NCI-H146 (cell line): ENCODE results near the gene VWA7.
A peak's percentile ranks its signal among the peaks of the same experiment; 100 is the strongest.
"Not testable (repeated sequence)": the region's sequence is repeated elsewhere in the genome, so short reads cannot be mapped to it uniquely, and the experiment has no call there.

Source experiments
- DNase-seq: peaks from one replicate; lab custom pipeline; 2025; lab: John Stamatoyannopoulos, UW

The VWA7 gene

GRCh38 chr6:31801031-31801927 is 24.2 kb upstream of the VWA7 start:
- not testable (repeated sequence) for DNase-seq

DNA sequence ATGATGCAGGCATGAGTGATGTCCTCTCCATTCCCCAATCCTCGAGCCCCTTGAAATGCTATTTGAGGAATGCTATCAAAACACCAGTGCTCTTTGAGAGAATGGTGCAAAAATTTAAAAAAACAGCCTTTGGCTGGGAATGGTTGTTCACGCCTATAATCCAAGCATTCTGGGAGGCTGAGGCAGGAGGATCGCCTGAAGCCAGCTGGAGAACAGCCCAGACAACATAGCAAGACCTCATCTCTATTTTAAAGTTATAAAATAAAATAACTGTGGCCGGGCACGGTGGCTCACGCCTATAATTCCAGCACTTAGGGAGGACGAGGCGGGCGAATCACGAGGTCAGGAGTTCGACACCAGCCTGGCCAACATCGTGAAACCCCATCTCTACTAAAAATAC is 22.7 kb upstream of the VWA7 start:
- no peak for DNase-seq

DNA sequence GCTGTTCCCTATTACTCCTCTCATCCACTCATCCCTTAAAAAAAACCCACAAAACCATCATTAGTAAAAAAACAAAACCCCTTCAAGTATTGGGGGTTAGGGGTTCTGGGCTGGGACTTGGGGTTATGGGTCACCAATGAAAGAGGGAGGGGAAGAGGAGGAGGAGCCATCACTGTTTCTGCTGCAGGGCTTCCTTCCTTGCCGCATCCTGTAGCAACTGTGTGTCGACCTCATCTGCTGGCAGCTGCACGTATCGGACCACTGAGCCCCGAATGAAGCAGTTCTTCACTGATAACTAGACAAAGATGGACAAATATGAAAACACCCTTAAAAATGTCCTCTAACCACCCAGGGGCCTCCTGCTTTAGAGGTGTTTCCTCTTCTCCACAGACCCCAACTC is 20.5 kb upstream of the VWA7 start:
- no peak for DNase-seq

DNA sequence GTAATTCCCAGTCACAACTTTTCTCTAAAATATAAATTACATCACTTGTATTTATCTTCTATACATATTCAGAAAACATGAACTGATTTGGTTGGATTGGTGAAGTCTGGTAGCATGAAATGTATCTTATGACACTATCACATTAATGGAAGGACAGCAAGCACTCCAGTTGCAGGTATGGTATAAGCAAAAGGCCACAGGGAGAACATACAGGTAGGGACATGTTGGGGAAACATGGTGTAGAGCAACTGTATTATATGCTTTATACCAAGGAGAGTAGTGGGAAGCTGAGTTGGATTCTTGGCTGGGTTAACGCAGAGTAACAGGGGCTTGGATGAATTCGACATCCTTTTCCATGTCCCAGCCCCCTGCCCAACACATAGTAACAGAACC is 19.9 kb upstream of the VWA7 start:
- DNase-seq, result no peak

DNA sequence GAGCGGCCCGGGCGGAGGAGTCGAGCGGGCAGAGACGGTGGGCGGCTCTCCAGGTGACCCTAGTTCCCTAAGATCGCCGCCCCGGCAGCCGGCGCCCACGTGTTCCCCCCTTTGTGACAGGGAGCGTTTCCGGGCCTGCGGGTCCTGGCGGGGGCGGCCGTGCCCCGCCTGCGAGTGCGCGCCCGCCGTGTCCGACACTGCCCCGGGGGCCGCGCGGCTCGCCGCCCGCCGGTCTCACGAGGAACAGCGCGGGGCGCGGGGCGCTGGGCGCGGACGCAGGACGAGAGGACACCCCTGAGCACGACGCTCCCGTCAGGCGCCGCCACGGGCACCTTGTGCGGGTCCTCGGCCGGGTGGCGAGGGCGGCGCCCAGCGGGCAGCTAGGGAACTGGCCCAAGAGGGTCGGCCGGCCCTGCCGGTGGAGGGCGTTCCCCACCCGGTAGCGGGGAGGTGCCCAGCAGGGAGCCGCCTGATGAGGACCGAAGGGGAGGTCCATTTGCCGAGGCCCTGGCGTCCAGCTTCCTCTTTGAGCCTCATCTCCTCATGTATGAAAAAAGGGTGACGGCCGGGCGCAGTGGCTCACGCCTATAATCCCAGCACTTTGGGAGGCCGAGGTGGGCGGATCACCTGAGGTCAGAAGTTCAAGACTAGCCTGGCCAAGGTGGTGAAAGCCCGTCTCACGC is 18.6 kb upstream of the VWA7 start, which contains the start of gene VARS1:
Gene VARS1, minus strand, starts transcription at position 137 of the 683 bp plus-strand sequence. CDS start 535 bp downstream, outside the sequence.
- DNase-seq, result peak; percentile 93

DNA sequence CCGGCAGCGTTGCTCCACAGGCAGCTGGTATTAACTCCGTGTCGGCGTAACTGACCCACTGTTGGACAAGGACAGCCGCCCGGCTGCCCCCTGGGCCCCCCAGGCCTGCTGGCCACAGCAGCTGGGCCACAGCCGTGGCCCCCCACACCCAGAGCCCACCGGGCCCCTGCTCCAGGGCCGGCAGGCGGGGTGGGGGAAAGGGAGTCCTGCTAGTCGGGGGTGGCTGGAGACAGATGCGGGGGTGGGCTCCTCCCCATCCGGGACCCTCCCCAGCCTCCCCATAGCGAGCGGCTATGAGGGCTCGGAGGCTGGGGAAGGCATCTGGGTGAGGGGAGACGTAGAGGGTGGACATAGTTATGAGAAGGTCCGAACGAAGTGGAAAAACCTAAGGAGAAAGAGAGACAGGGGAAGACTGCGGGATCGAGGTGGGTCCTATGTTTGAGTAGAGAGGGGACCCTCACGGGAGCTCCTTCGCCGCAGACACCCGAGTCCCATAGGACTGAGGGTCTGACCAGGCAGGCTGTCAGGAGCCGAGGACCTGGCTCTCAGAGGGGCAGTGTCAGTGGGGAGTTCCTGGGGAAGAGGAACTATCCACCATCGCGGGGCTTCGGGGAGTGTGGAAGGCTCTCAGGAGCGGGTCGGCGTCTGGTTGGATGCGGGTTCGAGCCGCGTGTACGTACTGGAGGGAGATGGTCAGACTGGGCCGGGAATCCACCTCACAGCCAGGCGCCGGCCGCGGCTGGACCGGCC is 17.9 kb upstream of the VWA7 start:
- DNase-seq, result peak; percentile 56

DNA sequence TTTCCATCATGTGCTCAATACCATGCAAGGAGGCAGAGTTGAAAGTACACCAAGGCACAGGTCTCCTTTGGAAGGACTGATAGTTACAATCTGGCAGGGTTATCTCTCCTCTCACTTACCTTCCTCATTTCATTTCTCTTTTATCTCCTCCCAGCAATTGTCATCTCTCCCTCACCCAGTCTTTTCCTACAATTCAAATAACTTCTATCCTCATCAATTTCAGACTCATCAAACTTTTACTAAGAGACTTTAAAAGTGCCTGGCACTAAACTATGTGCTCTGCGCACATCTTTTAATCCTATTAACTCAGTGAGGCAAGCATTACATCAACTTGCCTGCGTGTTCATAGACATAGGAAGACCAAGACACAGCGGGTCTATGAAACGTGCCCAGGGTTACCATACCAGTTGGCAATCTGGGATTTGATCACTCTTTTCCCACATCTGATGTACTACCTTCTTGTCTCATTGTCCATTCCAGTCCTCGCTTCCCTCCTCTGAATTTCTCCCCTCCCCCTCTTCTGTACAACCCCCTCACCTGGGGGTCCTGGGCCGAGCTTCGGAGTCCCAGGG is 17.3 kb upstream of the VWA7 start:
- no peak for DNase-seq

GRCh38 chr6:31793927-31794245 is 16.8 kb upstream of the VWA7 start:
- not testable (repeated sequence) for DNase-seq

- no peak for DNase-seq
Measured at GRCh38 chr6:31792761-31793171, 15.6 kb upstream of the VWA7 start.

GRCh38 chr6:31792090-31792374 is 14.9 kb upstream of the VWA7 start:
- no peak for DNase-seq

DNA sequence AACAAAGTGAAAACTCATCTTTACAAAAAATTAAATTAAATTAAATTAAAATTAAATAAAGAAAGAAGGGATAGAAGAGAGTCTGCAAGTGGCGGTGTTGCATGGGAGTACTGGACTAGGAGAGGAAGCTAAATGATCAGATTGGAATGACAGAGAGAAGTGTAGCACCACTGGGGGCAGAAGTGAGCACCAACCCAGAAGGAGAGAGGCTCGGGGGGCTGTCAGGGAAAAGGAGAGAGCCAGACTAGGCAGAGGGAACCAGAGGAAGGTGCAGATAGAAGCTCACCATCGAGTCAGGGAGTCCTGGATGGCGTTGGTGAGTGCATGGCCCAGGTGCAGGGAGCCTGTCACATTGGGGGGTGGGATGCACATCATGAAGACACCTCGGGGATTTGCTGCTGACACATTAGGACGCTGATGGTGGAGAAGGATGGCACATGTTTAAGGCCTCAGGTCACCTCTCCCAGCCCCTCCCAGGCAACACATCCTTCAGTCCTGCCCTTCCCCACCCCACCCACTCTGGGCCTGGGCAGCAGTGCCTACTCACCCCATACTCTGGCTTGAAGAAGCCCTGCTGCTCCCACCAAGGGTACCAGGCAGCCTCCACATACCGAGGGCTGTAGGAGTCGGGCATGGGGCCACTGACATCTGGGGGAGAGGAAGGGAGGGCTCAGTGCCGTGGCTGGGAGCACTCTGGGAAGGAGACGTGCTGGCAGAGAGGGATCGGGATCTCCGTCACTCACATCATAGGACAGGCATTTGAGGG is 14.4 kb upstream of the VWA7 start:
- DNase-seq, result peak; percentile 27

- no peak for DNase-seq
Measured at GRCh38 chr6:31785475-31785874, 8.3 kb upstream of the VWA7 start.

DNA sequence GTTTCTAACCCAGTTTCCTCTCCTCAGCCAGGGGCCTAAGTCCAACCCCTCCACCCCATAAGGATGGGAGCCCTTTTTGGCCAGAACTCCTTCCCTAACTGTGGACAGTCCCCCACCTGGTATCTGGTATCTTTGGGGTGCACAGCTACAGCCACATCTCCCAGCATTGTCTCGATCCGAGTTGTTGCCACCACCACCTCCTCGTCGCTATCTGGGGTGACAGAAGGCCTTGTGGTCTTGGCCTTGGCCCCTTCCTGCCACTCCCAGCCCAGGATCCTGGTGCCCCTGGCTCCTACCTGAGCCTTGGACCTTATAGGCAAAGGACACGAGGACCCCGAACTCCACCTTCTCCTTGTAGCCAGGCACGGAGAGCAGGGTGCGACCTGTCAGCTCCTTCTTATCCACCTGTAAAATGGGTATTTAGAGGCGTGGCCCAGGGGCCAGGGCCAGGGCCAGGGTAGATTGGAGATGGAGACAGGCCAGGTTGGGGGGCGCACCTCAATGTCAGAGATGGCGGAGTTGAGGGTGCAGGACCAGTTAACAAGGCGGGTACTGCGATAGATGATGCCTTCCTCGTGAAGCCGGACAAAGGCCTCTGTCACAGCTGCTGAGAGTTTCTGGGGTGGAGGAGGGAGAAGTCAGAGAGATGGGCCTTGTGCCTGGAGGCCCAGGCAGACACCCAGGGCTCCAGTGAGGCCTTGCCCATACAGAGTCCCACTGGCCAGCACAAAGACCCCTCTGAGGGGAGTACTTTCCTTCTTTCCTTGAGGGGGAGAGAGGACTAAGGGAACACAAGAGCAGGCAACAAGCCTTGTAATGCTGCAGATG is 7.2 kb upstream of the VWA7 start:
- no peak for DNase-seq

- DNase-seq, result no peak
Measured at GRCh38 chr6:31782126-31782855, 5.2 kb upstream of the VWA7 start.

GRCh38 chr6:31781244-31782125 is 4.4 kb upstream of the VWA7 start:
- no peak for DNase-seq

DNA sequence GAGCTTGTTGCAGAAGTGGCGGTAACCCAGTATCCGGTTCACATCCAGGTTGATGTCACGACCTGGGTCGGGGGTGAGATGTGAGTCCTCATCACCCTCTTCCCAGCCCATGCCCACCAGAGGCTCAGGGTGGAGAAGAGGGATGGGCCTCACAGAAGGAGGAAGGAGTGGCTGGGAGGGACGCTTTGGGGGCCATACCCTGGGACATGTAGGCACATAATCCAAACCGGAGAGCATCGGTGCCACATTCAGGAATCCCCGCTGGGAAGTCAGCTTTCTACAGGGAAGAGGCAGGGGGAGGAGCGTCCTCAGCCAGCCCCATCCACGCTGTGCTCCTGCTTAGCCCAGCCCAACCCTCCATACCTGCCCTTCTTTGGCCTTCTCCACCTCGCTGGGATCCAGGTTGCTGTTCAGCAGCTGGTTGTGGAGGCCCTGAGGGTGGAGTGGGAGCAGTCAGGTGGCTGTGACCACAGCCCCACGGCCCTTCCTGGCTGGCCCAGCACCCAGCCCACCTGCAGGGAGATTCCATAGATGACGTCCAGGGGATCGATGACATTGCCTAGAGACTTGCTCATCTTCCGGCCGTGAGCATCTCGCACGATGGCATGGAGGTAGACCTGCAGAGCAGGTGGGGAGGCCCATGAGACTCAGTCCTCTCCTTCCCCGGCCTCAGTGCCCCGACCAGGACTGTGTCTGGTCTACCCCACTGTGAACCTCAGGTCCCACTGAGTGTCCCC is 3.5 kb upstream of the VWA7 start:
- no peak for DNase-seq

GRCh38 chr6:31779908-31780307 is 2.8 kb upstream of the VWA7 start:
- no peak for DNase-seq
